Adrenal gland (tissue), 12 donors: ENCODE measurements around the gene SOX4. TPM values are rescaled to one million over a fixed set of nuclear protein-coding genes. Genes with fewer than 3 reads are reported as not detected.

ENCODE experiments used
- DNase-seq, 7 donors: peaks; one replicate each; pipeline ENCODE4 v3.0.0-alpha.2; 2019 to 2020
- H3K27ac ChIP-seq, 5 donors: fragments of 200-600 bp; sonication (generic) in 4 of 5; 1 replicate in 3 of 5; 2 replicates in 2 of 5; pipeline versions ENCODE4 v1.5.1 to v1.8.0; 2016 to 2020; ENCODE audit warnings: mild to moderate bottlenecking in 1 of 5
- H3K27me3 ChIP-seq: fragments of 200-600 bp; 2 replicates; pipeline ENCODE4 v1.8.0; 2021
- H3K36me3 ChIP-seq, 2 donors: fragments of 200-600 bp; replicated peaks in 1 of 2; 1 replicate in 1 of 2; 2 replicates in 1 of 2; pipeline versions ENCODE4 v1.5.1 to v1.8.0; 2018 to 2022
- H3K4me1 ChIP-seq, 2 donors: fragments of 200-600 bp; replicated peaks in 1 of 2; 1 replicate in 1 of 2; 2 replicates in 1 of 2; pipeline versions ENCODE4 v1.5.1 to v1.8.0; 2018 to 2021
- H3K4me3 ChIP-seq, 4 donors: fragments of 200-600 bp; sonication (generic) in 3 of 4; one replicate each; pipeline ENCODE4 v1.5.1; 2016 to 2018
- H3K9me3 ChIP-seq, 3 donors: fragments of 200-600 bp; sonication (generic) in 1 of 3; replicated peaks in 1 of 3; 1 replicate in 2 of 3; 2 replicates in 1 of 3; pipeline versions ENCODE4 v1.5.1 to v1.8.0; 2016 to 2021
- POLR2A ChIP-seq, 2 donors: fragments of 450-650 bp; IDR thresholded peaks; one replicate each; pipeline ENCODE4 v1.6.1; 2017; ENCODE audit warnings: antibody characterized with exemption in 2 of 2, mild to moderate bottlenecking in 2 of 2, moderate library complexity in 1 of 2
- WGBS, 4 donors: extraction: QIAGEN DNeasy Blood & Tissue Kit in 2 of 4; methylation state at CpG; one replicate each; pipeline versions ENCODE4 v1.1.5 to v1.1.7; 2013 to 2017; 5-methylcytosine and 5-hydroxymethylcytosine counted together
- intact Hi-C, 2 donors: fragments of 100-400 bp; cut with DNase I; formaldehyde crosslinking; loops; one replicate each; pipeline versions ENCODE4 v1.14.1 to v1.15.0; 2022 to 2023
- polyA plus RNA-seq, 3 donors: library from polyadenylated mRNA; stranded (reverse); fragments of 200-250 nt in 2 of 3; fragments of 350-450 nt in 1 of 3; fragmentation: Illumina TruSeq in 1 of 3; extraction: RNeasy Lipid Tissue Mini Kit (QIAGEN cat#74804) in 1 of 3; gene quantifications; one replicate each; pipeline ENCODE4 v1.2.3, GENCODE V29; 2013 to 2014
- total RNA-seq, 9 donors: library from RNA; depleted of rRNA in 4 of 9; stranded (reverse); fragments of >200 nt in 4 of 9; fragments of 120-200 nt in 1 of 9; fragmentation: NEBNext Ultra II Directional in 1 of 9; extraction: Animal tissue kit (Norgen Biotek cat#: 25700) in 1 of 9; gene quantifications; one replicate each; pipeline versions ENCODE4 v1.1.0 to v1.2.4, GENCODE V29; 2013 to 2023
- TF ChIP-seq, protein P1 (sequence below), 6 experiments: fragments of 450-650 bp in 4 of 6; fragments of 200-600 bp in 2 of 6; sonication (generic) in 1 of 6; IDR thresholded peaks; 1 replicate in 5 of 6; 2 replicates in 1 of 6; pipeline versions ENCODE4 v1.5.1 to v1.8.0; 2016 to 2021; ENCODE audit warnings: antibody characterized with exemption in 6 of 6, mild to moderate bottlenecking in 2 of 6, moderate library complexity in 1 of 6
- donor health status: healthy with polysubstance abuse.
- donor health status: Bipolar disorder and iron deficiency.
- donor health status: DM: yes; HTN: yes; CAD: no.
- donor health status: DM: no; HTN: no; CAD: no.
- donor health status: DM: no; HTN: no; CAD: no.
- donor health status: DM: yes; HTN: yes; CAD: no.

SOX4 gene
- total and polyA plus RNA-seq, 12 donors: 1.6 to 12.8 (median 6.6) TPM

DNA sequence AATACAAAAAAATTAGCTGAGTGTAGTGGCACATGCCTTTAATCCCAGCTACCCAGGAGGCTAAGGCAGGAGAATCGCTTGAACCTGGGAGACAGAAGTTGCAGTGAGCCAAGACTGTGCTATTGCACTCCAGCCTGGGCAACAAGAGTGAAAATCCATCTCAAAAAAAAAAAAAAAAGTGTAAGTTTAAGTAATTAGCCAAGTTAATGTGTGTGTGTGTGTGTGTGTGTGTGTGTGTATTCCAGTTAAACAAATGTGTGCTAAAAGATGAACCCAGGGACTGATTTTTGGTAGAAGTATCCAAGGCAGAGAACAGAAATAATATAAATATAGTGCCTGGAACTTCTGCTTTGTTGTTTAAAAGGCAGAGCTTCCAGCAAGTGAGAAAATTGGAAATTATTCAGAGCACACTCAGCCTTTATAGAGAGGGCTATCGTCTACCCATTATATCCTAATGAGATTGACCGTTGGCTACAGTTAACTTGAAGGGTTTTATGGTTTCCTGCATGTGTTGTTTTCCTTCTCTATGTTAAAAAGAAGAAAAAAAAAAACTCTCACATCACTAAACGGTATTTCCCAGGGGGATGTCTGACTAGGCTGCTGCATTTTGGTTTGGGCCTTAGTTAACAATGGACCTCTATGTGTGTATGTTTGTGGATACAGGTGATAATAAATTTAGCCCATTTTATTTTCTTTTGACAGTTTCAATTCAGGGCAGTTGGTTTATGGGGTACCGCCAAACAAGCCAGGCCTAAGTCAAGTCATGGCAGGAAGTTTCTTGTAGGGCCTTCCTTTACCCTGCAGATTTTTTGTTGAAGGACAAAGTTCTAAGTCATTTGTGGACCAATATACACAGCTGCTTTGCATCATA lies 9.8 kb downstream of the SOX4 start:
- Histone ChIP-seq H3K27me3 (no peaks in the 10 kb centered on the region), H3K4me3 (no peak overlapping the region), H3K9me3 (no peaks in the 10 kb centered on the region), H3K27ac (no peak overlapping the region), H3K36me3 (no peaks in the 10 kb centered on the region), H3K4me1 (peaks cover 0 to 2% of the 10 kb centered on the region in 2 donors)
- intact Hi-C loops: no loop called here
- WGBS, 4 donors: 64 to 77% (median 71%) methylated on average over 5 of the region's 5 CpGs
- no peak for DNase-seq
- no peak for TF ChIP-seq POLR2A (IDR thresholded peaks at IDR 0.05)

GRCh38 chr6:21604081-21604480 lies 10.5 kb downstream of the SOX4 start:
- Histone ChIP-seq H3K4me3 (no peak overlapping the region), H3K27ac (no peak overlapping the region), H3K9me3 (no peaks in the 10 kb centered on the region), H3K27me3 (no peaks in the 10 kb centered on the region), H3K4me1 (no peaks in the 10 kb centered on the region), H3K36me3 (no peaks in the 10 kb centered on the region)
- TF ChIP-seq, protein P1, sequence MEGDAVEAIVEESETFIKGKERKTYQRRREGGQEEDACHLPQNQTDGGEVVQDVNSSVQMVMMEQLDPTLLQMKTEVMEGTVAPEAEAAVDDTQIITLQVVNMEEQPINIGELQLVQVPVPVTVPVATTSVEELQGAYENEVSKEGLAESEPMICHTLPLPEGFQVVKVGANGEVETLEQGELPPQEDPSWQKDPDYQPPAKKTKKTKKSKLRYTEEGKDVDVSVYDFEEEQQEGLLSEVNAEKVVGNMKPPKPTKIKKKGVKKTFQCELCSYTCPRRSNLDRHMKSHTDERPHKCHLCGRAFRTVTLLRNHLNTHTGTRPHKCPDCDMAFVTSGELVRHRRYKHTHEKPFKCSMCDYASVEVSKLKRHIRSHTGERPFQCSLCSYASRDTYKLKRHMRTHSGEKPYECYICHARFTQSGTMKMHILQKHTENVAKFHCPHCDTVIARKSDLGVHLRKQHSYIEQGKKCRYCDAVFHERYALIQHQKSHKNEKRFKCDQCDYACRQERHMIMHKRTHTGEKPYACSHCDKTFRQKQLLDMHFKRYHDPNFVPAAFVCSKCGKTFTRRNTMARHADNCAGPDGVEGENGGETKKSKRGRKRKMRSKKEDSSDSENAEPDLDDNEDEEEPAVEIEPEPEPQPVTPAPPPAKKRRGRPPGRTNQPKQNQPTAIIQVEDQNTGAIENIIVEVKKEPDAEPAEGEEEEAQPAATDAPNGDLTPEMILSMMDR (IDR thresholded peaks at IDR 0.05): no peak
- no peak for TF ChIP-seq POLR2A (IDR thresholded peaks at IDR 0.05)
- no peak for DNase-seq
- WGBS, 4 donors: 59 to 75% (median 69%) methylated on average over 3 of the region's 3 CpGs
- intact Hi-C loops: no loop called here

GRCh38 chr6:21605166-21605565 lies 11.6 kb downstream of the SOX4 start:
- WGBS, 4 donors: 81 to 86% (median 85%) methylated on average over 4 of the region's 4 CpGs
- Histone ChIP-seq H3K36me3 (no peaks in the 10 kb centered on the region), H3K4me3 (no peak overlapping the region), H3K27ac (no peak overlapping the region), H3K4me1 (no peaks in the 10 kb centered on the region), H3K9me3 (no peaks in the 10 kb centered on the region), H3K27me3 (no peaks in the 10 kb centered on the region)
- no peak for TF ChIP-seq POLR2A (IDR thresholded peaks at IDR 0.05)
- TF ChIP-seq, protein P1 (IDR thresholded peaks at IDR 0.05): no peak
- intact Hi-C loops: no loop called here
- no peak for DNase-seq

- no peaks in the 10 kb centered on the region for H3K27me3 ChIP-seq
- DNase-seq: no peak
- TF ChIP-seq, protein P1 (IDR thresholded peaks at IDR 0.05): no peak
- H3K4me3 ChIP-seq: no peak overlapping the region
- intact Hi-C loops: no loop called here
- no peak overlapping the region for H3K27ac ChIP-seq
- no peaks in the 10 kb centered on the region for H3K36me3 ChIP-seq
- no peaks in the 10 kb centered on the region for H3K9me3 ChIP-seq
- 77 to 83% (median 81%) methylated on average over 10 of the region's 10 CpGs for WGBS, 4 donors
- H3K4me1 ChIP-seq: no peaks in the 10 kb centered on the region
These were observed 15.1 kb downstream of the SOX4 start for GRCh38 chr6:21608601-21609000.

GRCh38 chr6:21609881-21610329 lies 16.4 kb downstream of the SOX4 start:
- H3K36me3 ChIP-seq: no peaks in the 10 kb centered on the region
- DNase-seq: no peak
- no peak overlapping the region for H3K27ac ChIP-seq
- no peaks in the 10 kb centered on the region for H3K27me3 ChIP-seq
- no peak for TF ChIP-seq POLR2A (IDR thresholded peaks at IDR 0.05)
- TF ChIP-seq, protein P1 (IDR thresholded peaks at IDR 0.05): no peak
- 91 to 96% (median 95%) methylated on average over 15 to 28 of the region's 28 CpGs; no CpG with 5 or more reads in 1 of the 4 donors for WGBS, 4 donors
- H3K4me1 ChIP-seq: no peaks in the 10 kb centered on the region
- intact Hi-C loops: no loop called here
- H3K4me3 ChIP-seq: no peak overlapping the region
- H3K9me3 ChIP-seq: no peaks in the 10 kb centered on the region
